Naive thymus-derived CD4-positive, alpha-beta T cell (primary cell): ENCODE measurements around the gene SMIM41. TPM values are rescaled to one million over a fixed set of nuclear protein-coding genes. Genes with fewer than 3 reads are reported as not detected.

Experiments used
- ATAC-seq: fragments of 150-1000 bp; cut with Tn5 transposase; 2 replicates; pipeline ENCODE4 v1.10.0; 2021; ENCODE audit warnings: mild to moderate bottlenecking, moderate library complexity
- CTCF ChIA-PET: fragments of 350-600 bp; sonication (Branson Sonifier 250); formaldehyde crosslinking; loops from one replicate; lab custom pipeline; 2021; ENCODE audit warnings: antibody characterized with exemption; lab: Charles Lee
- POLR2A ChIA-PET: fragments of 350-600 bp; sonication (Branson Sonifier 250); formaldehyde crosslinking; loops from one replicate; lab custom pipeline; 2021; ENCODE audit warnings: antibody characterized with exemption, inconsistent platforms; lab: Charles Lee
- DNase-seq, 9 donors: peaks; one replicate each; pipeline versions ENCODE4 v3.0.0 to v3.0.0-alpha.2; 2020 to 2022; ENCODE audit warnings: mixed read lengths in 1 of 9
- H3K27ac ChIP-seq: one replicate; pipeline ENCODE4 v1.7.0; 2013; ENCODE audit warnings: mild to moderate bottlenecking, low read depth, low read length, moderate library complexity
- H3K27me3 ChIP-seq, 2 donors: one replicate each; pipeline ENCODE4 v1.7.0; 2013; ENCODE audit warnings: low read length in 2 of 2, mild to moderate bottlenecking in 2 of 2, moderate library complexity in 2 of 2; ENCODE audit not compliant: control insufficient read depth in 2 of 2, insufficient read depth in 2 of 2
- H3K36me3 ChIP-seq, 3 experiments: 1 replicate in 2 of 3; 2 replicates in 1 of 3; pipeline ENCODE4 v1.7.0; 2013; ENCODE audit warnings: low read length in 3 of 3, mild to moderate bottlenecking in 3 of 3, moderate library complexity in 1 of 3; ENCODE audit not compliant: insufficient read depth in 3 of 3, control insufficient read depth in 2 of 3
- H3K4me1 ChIP-seq, 2 donors: one replicate each; pipeline ENCODE4 v1.7.0; 2013; ENCODE audit warnings: low read length in 2 of 2, mild to moderate bottlenecking in 2 of 2, moderate library complexity in 1 of 2; ENCODE audit not compliant: control insufficient read depth in 2 of 2, insufficient read depth in 2 of 2
- H3K4me3 ChIP-seq: 2 replicates; pipeline ENCODE4 v1.7.0; 2013; ENCODE audit warnings: mild to moderate bottlenecking, low read length
- H3K9me3 ChIP-seq, 3 experiments: 1 replicate in 2 of 3; 2 replicates in 1 of 3; pipeline ENCODE4 v1.7.0; 2013; ENCODE audit warnings: low read length in 3 of 3; ENCODE audit not compliant: control insufficient read depth in 2 of 3
- H3K27ac Mint-ChIP-seq, 9 donors: one replicate each; pipeline ENCODE4 v1.8.0; 2020 to 2022; ENCODE audit warnings: mixed read lengths in 9 of 9, mild to moderate bottlenecking in 8 of 9, moderate library complexity in 5 of 9, inconsistent platforms in 2 of 9
- H3K27me3 Mint-ChIP-seq, 5 donors: one replicate each; pipeline ENCODE4 v1.8.0; 2021 to 2022; ENCODE audit warnings: mixed read lengths in 5 of 5, mild to moderate bottlenecking in 1 of 5
- H3K36me3 Mint-ChIP-seq, 5 donors: one replicate each; pipeline ENCODE4 v1.8.0; 2020 to 2022; ENCODE audit warnings: mixed read lengths in 5 of 5, mild to moderate bottlenecking in 3 of 5, inconsistent platforms in 1 of 5
- H3K4me1 Mint-ChIP-seq, 7 donors: one replicate each; pipeline ENCODE4 v1.8.0; 2020 to 2022; ENCODE audit warnings: mixed read lengths in 7 of 7, mild to moderate bottlenecking in 3 of 7, inconsistent platforms in 1 of 7
- H3K4me3 Mint-ChIP-seq, 10 donors: one replicate each; pipeline ENCODE4 v1.8.0; 2020 to 2022; ENCODE audit warnings: mild to moderate bottlenecking in 10 of 10, mixed read lengths in 10 of 10, moderate library complexity in 6 of 10, inconsistent platforms in 2 of 10
- H3K9me3 Mint-ChIP-seq, 11 donors: one replicate each; pipeline ENCODE4 v1.8.0; 2020 to 2022; ENCODE audit warnings: mixed read lengths in 11 of 11, mild to moderate bottlenecking in 4 of 11, inconsistent platforms in 1 of 11, moderate library complexity in 1 of 11
- intact Hi-C, 2 donors: fragments of 100-400 bp; cut with micrococcal nuclease; formaldehyde crosslinking; loops; one replicate each; pipeline ENCODE4 v1.15.1; 2023
- polyA plus RNA-seq, 2 donors: library from polyadenylated mRNA; unstranded; fragments of 300-500 nt; fragmentation: Illumina TruSeq; gene quantifications; one replicate each; pipeline ENCODE4 v1.2.3, GENCODE V29; 2021
- total RNA-seq, 6 experiments: library from RNA in 5 of 6; stranded (reverse) in 5 of 6; gene quantifications; 1 replicate in 5 of 6; 2 replicates in 1 of 6; pipeline ENCODE4 v1.2.3 and lab custom pipeline; 2021 to 2026

Gene SMIM41
- total and polyA plus RNA-seq, 7 experiments from 2014 or later: 0.24 to 0.27 TPM; not detected in 5

DNA sequence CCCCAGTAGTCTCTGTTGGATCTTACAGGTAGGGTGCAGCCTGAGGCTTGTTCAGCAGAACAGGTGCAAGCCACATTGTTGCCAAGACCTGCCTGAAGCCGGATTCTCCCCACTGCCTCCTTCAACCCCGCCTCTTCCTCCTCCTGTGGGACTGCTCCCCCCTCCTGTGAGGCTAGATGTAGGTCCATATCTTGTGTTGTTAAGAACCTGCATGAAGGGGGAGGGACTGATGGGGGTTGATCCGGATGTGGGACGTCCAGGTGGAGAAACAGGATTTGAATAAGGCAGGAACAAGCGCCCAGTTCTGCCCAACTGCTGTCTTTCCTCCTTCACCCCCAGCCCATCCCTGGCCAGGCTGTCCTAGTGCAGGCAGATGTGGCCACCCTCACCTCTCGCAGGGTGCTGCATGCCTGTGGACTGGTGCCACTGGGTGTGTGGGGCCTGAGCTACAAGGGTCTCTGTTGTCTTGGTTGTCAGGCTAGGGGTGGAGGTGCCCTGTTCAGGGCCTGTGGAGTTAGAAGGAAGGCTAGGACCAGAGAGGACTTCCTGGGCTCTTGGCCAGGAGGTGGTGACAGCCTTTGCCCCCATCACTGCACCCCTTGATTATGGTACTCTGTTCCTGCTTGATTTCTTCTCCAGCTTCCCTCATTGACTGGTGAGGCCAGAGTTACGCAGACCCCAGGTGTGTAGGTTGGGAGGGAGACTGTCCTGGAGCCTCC lies 26.9 kb upstream of the SMIM41 start:
- H3K36me3 ChIP-seq: peaks cover 0 to 25% (median 0%) of the 10 kb centered on the region in 3 experiments
- Mint-ChIP-seq H3K4me1 (peaks cover 23 to 41% (median 36%) of the 10 kb centered on the region in 7 donors), H3K9me3 (peaks cover 0 to 2% (median 0%) of the 10 kb centered on the region in 11 donors), H3K4me3 (peak overlapping the region; percentile 90 to 98 (median 94)), H3K27ac (peak overlapping the region; percentile 59 to 100 (median 99)), H3K36me3 (peaks cover 0 to 2% (median 0%) of the 10 kb centered on the region in 5 donors), H3K27me3 (peaks cover 0 to 9% (median 0%) of the 10 kb centered on the region in 5 donors)
- no peaks in the 10 kb centered on the region for H3K27me3 ChIP-seq
- H3K9me3 ChIP-seq: no peaks in the 10 kb centered on the region
- peak overlapping the region; percentile 70 for H3K4me3 ChIP-seq
- intact Hi-C loops: loop anchor here (5.0 to 10.0 kb wide), 3 partner anchors 658 to 1968 kb away; partner anchors contain the start of genes EIF4B (in 1 of the 2), GALNT6 (in 1 of the 2) and SMARCD1 (in 1 of the 2)
- ChIA-PET CTCF (interaction anchor here (0.7 to 3.3 kb wide), 3 partner anchors 17 to 30 kb away, joined by 3 to 17 read pairs (median 6); no protein-coding TSS in a partner anchor), POLR2A (interaction anchor here (0.6 to 1.0 kb wide), 2 partner anchors 14 to 19 kb away, joined by 3 read pairs; no protein-coding TSS in a partner anchor)
- H3K4me1 ChIP-seq: peaks cover 21 to 22% of the 10 kb centered on the region in 2 donors
- peak in 6 of 9 donors; percentile 39 to 65 (median 48) for DNase-seq
- ATAC-seq: no peak
- peak overlapping the region; percentile 93 for H3K27ac ChIP-seq

DNA sequence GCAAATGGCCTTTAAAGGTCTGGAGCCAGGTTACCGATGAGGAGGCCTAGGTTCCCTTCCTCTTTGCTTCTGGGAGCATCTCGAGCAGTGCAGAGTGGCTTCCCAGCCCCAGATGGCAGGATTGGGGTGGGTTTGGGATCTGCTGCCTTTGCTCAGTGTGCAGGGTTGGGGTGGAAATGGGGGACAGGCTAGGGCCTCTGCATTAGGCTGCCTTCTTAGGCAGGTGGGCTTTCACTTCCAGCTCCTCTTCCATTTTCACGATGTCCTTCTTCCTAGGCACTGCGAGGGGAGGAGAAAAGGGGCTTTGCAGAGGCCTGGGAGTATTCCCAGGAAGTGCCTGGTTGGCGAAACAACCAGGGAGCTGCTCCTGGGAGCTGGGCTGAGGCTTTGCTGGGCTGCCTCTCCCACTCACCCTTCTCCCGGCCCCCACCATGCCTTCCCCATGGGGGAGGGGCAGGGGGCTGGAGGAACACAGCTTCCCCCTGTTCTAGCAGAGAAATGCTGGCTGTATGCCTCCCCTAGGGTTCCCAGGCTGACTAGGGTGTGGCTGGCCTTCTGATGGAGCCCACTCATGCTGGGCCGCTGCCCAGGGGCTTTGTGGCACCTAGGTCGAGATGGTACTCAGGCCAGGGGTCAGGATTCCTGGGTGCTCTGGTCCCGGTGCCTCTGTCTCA lies 25.8 kb upstream of the SMIM41 start:
- POLR2A ChIA-PET: no interaction called here
- peak overlapping the region in 5 of 9 donors; percentile 99 to 100 (median 100) for H3K27ac Mint-ChIP-seq

DNA sequence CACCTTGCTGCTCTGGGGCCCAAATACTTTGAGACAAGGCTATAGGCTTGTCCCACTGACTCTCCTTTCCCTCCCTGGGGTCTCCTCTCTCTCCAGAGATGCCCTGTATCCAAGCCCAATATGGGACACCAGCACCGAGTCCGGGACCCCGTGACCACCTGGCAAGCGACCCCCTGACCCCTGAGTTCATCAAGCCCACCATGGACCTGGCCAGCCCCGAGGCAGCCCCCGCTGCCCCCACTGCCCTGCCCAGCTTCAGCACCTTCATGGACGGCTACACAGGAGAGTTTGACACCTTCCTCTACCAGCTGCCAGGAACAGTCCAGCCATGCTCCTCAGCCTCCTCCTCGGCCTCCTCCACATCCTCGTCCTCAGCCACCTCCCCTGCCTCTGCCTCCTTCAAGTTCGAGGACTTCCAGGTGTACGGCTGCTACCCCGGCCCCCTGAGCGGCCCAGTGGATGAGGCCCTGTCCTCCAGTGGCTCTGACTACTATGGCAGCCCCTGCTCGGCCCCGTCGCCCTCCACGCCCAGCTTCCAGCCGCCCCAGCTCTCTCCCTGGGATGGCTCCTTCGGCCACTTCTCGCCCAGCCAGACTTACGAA lies 25.2 kb upstream of the SMIM41 start:
- Mint-ChIP-seq H3K27ac (peak overlapping the region in 4 of 9 donors; percentile 44 to 75 (median 51)), H3K4me3 (no peak overlapping the region), H3K9me3 (peaks cover 0 to 2% (median 0%) of the 10 kb centered on the region in 11 donors), H3K4me1 (peaks cover 19 to 37% (median 33%) of the 10 kb centered on the region in 7 donors), H3K27me3 (peaks cover 0 to 7% (median 0%) of the 10 kb centered on the region in 5 donors), H3K36me3 (peaks cover 0 to under 1% (median 0%) of the 10 kb centered on the region in 5 donors)
- H3K27me3 ChIP-seq: no peaks in the 10 kb centered on the region
- POLR2A ChIA-PET: no interaction called here
- no peak overlapping the region for H3K27ac ChIP-seq
- intact Hi-C loops: loop anchor here (5.0 to 10.0 kb wide), 3 partner anchors 660 to 1970 kb away; partner anchors contain the start of genes EIF4B (in 1 of the 2), GALNT6 (in 1 of the 2) and SMARCD1 (in 1 of the 2)
- no peak for DNase-seq
- peaks cover 0 to 31% (median 0%) of the 10 kb centered on the region in 3 experiments for H3K36me3 ChIP-seq
- H3K4me1 ChIP-seq: peaks cover 21 to 22% of the 10 kb centered on the region in 2 donors
- ATAC-seq: no peak
- CTCF ChIA-PET: interaction anchor here (1.2 kb wide), 1 partner anchor 31 kb away, joined by 3 read pairs; no protein-coding TSS in a partner anchor
- no peak overlapping the region for H3K4me3 ChIP-seq
- no peaks in the 10 kb centered on the region for H3K9me3 ChIP-seq

More for the DNA sequence above, 25.8 kb upstream of the SMIM41 start:
- peaks cover 0 to 9% (median 0%) of the 10 kb centered on the region in 5 donors for H3K27me3 Mint-ChIP-seq
- peaks cover 0 to 2% (median 0%) of the 10 kb centered on the region in 11 donors for H3K9me3 Mint-ChIP-seq
- H3K4me1 ChIP-seq: peaks cover 21 to 22% of the 10 kb centered on the region in 2 donors
- H3K36me3 ChIP-seq: peaks cover 0 to 26% (median 0%) of the 10 kb centered on the region in 3 experiments
- H3K9me3 ChIP-seq: no peaks in the 10 kb centered on the region
- peaks cover 23 to 41% (median 36%) of the 10 kb centered on the region in 7 donors for H3K4me1 Mint-ChIP-seq
- no peak overlapping the region for H3K4me3 ChIP-seq
- ATAC-seq (no peak), DNase-seq (no peak)
- intact Hi-C loops: loop anchor here (5.0 to 10.0 kb wide), 3 partner anchors 659 to 1969 kb away; partner anchors contain the start of genes EIF4B (in 1 of the 2), GALNT6 (in 1 of the 2) and SMARCD1 (in 1 of the 2)
- H3K27me3 ChIP-seq: no peaks in the 10 kb centered on the region
- H3K27ac ChIP-seq: peak overlapping the region; percentile 93
- CTCF ChIA-PET: no interaction called here
- H3K36me3 Mint-ChIP-seq: peaks cover 0 to 2% (median 0%) of the 10 kb centered on the region in 5 donors
- H3K4me3 Mint-ChIP-seq: peak overlapping the region in 1 of 10 donors; percentile 94

DNA sequence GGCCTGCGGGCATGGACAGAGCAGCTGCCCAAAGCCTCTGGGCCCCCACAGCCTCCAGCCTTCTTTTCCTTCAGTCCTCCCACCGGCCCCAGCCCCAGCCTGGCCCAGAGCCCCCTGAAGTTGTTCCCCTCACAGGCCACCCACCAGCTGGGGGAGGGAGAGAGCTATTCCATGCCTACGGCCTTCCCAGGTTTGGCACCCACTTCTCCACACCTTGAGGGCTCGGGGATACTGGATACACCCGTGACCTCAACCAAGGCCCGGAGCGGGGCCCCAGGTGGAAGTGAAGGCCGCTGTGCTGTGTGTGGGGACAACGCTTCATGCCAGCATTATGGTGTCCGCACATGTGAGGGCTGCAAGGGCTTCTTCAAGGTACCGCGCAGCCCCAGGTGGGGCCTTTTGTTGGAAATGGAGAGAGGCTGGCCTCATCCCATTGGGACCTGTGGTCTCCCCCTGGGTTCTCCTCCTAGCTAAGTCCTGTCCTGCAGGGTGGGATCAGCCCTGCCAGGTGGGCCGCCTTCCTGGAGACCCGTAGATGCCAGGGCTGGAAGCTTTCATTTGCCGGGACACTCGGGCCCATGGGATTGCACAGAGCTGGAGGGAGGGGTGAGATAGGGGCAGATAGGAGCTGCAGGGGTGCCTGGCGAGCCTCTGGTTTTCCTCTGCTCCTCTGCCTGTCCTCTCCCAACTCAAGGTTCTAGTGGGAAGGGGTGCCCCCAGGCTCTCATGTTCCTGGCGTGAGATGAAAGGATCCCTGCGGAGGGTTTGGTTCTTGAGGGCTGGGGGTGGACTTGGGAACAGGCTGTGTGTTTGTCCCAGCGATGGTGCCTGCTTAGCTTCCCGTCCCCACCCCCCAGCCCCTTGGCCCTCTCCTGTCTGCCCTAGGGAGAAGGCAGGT lies 24.4 kb upstream of the SMIM41 start:
- H3K9me3 ChIP-seq: no peaks in the 10 kb centered on the region
- no peaks in the 10 kb centered on the region for H3K27me3 ChIP-seq
- no peak overlapping the region for H3K4me3 Mint-ChIP-seq
- peaks cover 0 to 31% (median 0%) of the 10 kb centered on the region in 3 experiments for H3K36me3 ChIP-seq
- POLR2A ChIA-PET: interaction anchor here (2.1 kb wide), 1 partner anchor 15 kb away, joined by 7 read pairs; the partner anchor contains the start of gene ATG101
- intact Hi-C loops: loop anchor here (5.0 to 10.0 kb wide), 3 partner anchors 660 to 1970 kb away; partner anchors contain the start of genes EIF4B (in 1 of the 2), GALNT6 (in 1 of the 2) and SMARCD1 (in 1 of the 2)
- no peaks in the 10 kb centered on the region for H3K27me3 Mint-ChIP-seq
- peaks cover 18 to 20% of the 10 kb centered on the region in 2 donors for H3K4me1 ChIP-seq
- ATAC-seq: no peak
- H3K4me3 ChIP-seq: no peak overlapping the region
- no peak overlapping the region for H3K27ac ChIP-seq
- no peak for DNase-seq
- H3K4me1 Mint-ChIP-seq: peaks cover 12 to 30% (median 25%) of the 10 kb centered on the region in 7 donors
- CTCF ChIA-PET: interaction anchor here (0.7 to 1.2 kb wide), 2 partner anchors 32 to 162 kb away, joined by 3 read pairs; no protein-coding TSS in a partner anchor
- H3K36me3 Mint-ChIP-seq: no peaks in the 10 kb centered on the region
- no peaks in the 10 kb centered on the region for H3K9me3 Mint-ChIP-seq
- peak overlapping the region in 2 of 9 donors; percentile 10 to 75 for H3K27ac Mint-ChIP-seq
